ENCODE measurements around the gene ASMTL. TPM values are rescaled to one million over a fixed set of nuclear protein-coding genes. Genes with fewer than 3 reads are reported as not detected.

Gene ASMTL
- total RNA-seq, 1 experiment from 2014 or later = 42.7 TPM

GRCh38 chrX:1442016-1442665 lies 10.6 kb downstream of the ASMTL start:
- no peaks in the 10 kb centered on the region for H3K4me1 ChIP-seq (replicated peaks; ENCODE audit: insufficient read depth)
- no peak overlapping the region for H3K4me3 ChIP-seq
- H3K27me3 ChIP-seq (ENCODE audit: insufficient read depth, low read depth) = no peaks in the 10 kb centered on the region
- BruUV-seq (replicated peaks) = no TSS peak
- ChIA-PET CTCF (no interaction called here), POLR2A (ENCODE audit: unreplicated experiment) (no interaction called here)
- intact Hi-C loops (cut with micrococcal nuclease; ENCODE audit: unreplicated experiment) = no loop called here
- H2AFZ ChIP-seq = no peak overlapping the region
- DNase-seq = no peak
- H3K9me2 ChIP-seq (ENCODE audit: insufficient read depth) = no peaks in the 10 kb centered on the region
- no peaks in the 10 kb centered on the region for H3K9me3 ChIP-seq (ENCODE audit: insufficient read depth, low read depth)
- TF ChIP-seq CTCF (conservative IDR thresholded peaks at IDR 0.05) (no peak), EZH2 (IDR thresholded peaks at IDR 0.05; ENCODE audit: low read depth) (no peak)
- 0 out of 2 replicates have a peak, but pooled peaks cover 3% of the 10 kb centered on the region for H3K79me2 ChIP-seq (ENCODE audit: low read depth)
- no peaks in the 10 kb centered on the region for H3K36me3 ChIP-seq (ENCODE audit: low read depth)
- H4K20me1 ChIP-seq (ENCODE audit: insufficient read depth) = no peaks in the 10 kb centered on the region
- no peak overlapping the region for H3K4me2 ChIP-seq
- no peak overlapping the region for H3K27ac ChIP-seq
- no peaks in the 10 kb centered on the region for H3F3A ChIP-seq (ENCODE audit: insufficient read depth, low read depth)

- Histone ChIP-seq H4K20me1 (ENCODE audit: insufficient read depth) (no peaks in the 10 kb centered on the region), H3K4me1 (replicated peaks; ENCODE audit: insufficient read depth) (no peaks in the 10 kb centered on the region), H3K27ac (no peak overlapping the region), H3K27me3 (ENCODE audit: insufficient read depth, low read depth) (no peaks in the 10 kb centered on the region), H3K4me2 (no peak overlapping the region), H3K79me2 (ENCODE audit: low read depth) (no peaks in the 10 kb centered on the region), H3K9me2 (ENCODE audit: insufficient read depth) (no peaks in the 10 kb centered on the region), H2AFZ (no peak overlapping the region), H3K9me3 (ENCODE audit: insufficient read depth, low read depth) (no peaks in the 10 kb centered on the region), H3K36me3 (ENCODE audit: low read depth) (no peaks in the 10 kb centered on the region), H3F3A (ENCODE audit: insufficient read depth, low read depth) (no peaks in the 10 kb centered on the region), H3K4me3 (no peak overlapping the region)
- ChIA-PET POLR2A (ENCODE audit: unreplicated experiment) (no interaction called here), CTCF (no interaction called here)
- no peak for DNase-seq
- no peak for TF ChIP-seq EZH2 (IDR thresholded peaks at IDR 0.05; ENCODE audit: low read depth)
- TF ChIP-seq CTCF (conservative IDR thresholded peaks at IDR 0.05) = no peak
- intact Hi-C loops (cut with micrococcal nuclease; ENCODE audit: unreplicated experiment) = no loop called here
- no TSS peak for BruUV-seq (replicated peaks)
Measured at GRCh38 chrX:1440506-1440905, 12.2 kb downstream of the ASMTL start.

- Histone ChIP-seq H3K9me3 (ENCODE audit: insufficient read depth, low read depth) (no peaks in the 10 kb centered on the region), H3K4me1 (replicated peaks; ENCODE audit: insufficient read depth) (no peaks in the 10 kb centered on the region), H3K9me2 (ENCODE audit: insufficient read depth) (no peaks in the 10 kb centered on the region), H4K20me1 (ENCODE audit: insufficient read depth) (no peaks in the 10 kb centered on the region), H3K36me3 (ENCODE audit: low read depth) (no peaks in the 10 kb centered on the region), H3K79me2 (ENCODE audit: low read depth) (no peaks in the 10 kb centered on the region), H3K4me3 (no peak overlapping the region), H3K27ac (no peak overlapping the region), H3K27me3 (ENCODE audit: insufficient read depth, low read depth) (no peaks in the 10 kb centered on the region), H3F3A (ENCODE audit: insufficient read depth, low read depth) (no peaks in the 10 kb centered on the region), H3K4me2 (no peak overlapping the region), H2AFZ (no peak overlapping the region)
- no peak for DNase-seq
- CTCF ChIA-PET = no interaction called here
- BruUV-seq (replicated peaks) = no TSS peak
- no peak for TF ChIP-seq CTCF (conservative IDR thresholded peaks at IDR 0.05)
- no peak for TF ChIP-seq EZH2 (IDR thresholded peaks at IDR 0.05; ENCODE audit: low read depth)
- POLR2A ChIA-PET (ENCODE audit: unreplicated experiment) = no interaction called here
- intact Hi-C loops (cut with micrococcal nuclease; ENCODE audit: unreplicated experiment) = no loop called here
Measured at GRCh38 chrX:1435241-1435895, 17.3 kb downstream of the ASMTL start.

Data from PC-9 (cell line).